ENCODE data around the gene ATP6V1F.

ATP6V1F gene

GRCh38 chr7:128884561-128885369 lies 22.1 kb downstream of the ATP6V1F start:
- no peak for DNase-seq

GRCh38 chr7:128885370-128886187 lies 22.9 kb downstream of the ATP6V1F start:
- DNase-seq = no peak

GRCh38 chr7:128886391-128887168 lies 23.9 kb downstream of the ATP6V1F start:
- DNase-seq = no peak

GRCh38 chr7:128887169-128888038 lies 24.7 kb downstream of the ATP6V1F start:
- no peak for DNase-seq

- DNase-seq = no peak
These were observed 25.5 kb downstream of the ATP6V1F start for GRCh38 chr7:128888039-128888755.

GRCh38 chr7:128888756-128889095 lies 26.1 kb downstream of the ATP6V1F start:
- DNase-seq = no peak

- no peak for DNase-seq
These were observed 26.5 kb downstream of the ATP6V1F start for GRCh38 chr7:128889121-128889520.

- peak; percentile 30 for DNase-seq
These were observed 27.9 kb downstream of the ATP6V1F start for GRCh38 chr7:128890306-128891109.

GRCh38 chr7:128891110-128891941 lies 28.7 kb downstream of the ATP6V1F start:
- DNase-seq = no peak

- DNase-seq = no peak
These were observed 29.2 kb downstream of the ATP6V1F start for GRCh38 chr7:128891942-128892269.

- DNase-seq = no peak
These were observed 30.0 kb downstream of the ATP6V1F start for GRCh38 chr7:128892521-128893250.

GRCh38 chr7:128893251-128894100 lies 30.8 kb downstream of the ATP6V1F start:
- DNase-seq = no peak

GRCh38 chr7:128894101-128894440 lies 31.4 kb downstream of the ATP6V1F start:
- DNase-seq = no peak

GRCh38 chr7:128895320-128895719 lies 32.7 kb downstream of the ATP6V1F start:
- no peak for DNase-seq

GRCh38 chr7:128899392-128899791 lies 36.7 kb downstream of the ATP6V1F start:
- no peak for DNase-seq

- DNase-seq = no peak
These were observed 37.6 kb downstream of the ATP6V1F start for GRCh38 chr7:128900237-128900636.

GRCh38 chr7:128902761-128903585 lies 40.3 kb downstream of the ATP6V1F start:
- DNase-seq = no peak

All from hematopoietic multipotent progenitor cell treated with erythropoietin and hydrocortisone succinate and interleukin-3 and kit ligand, for 6 days (in vitro differentiated cells).